Bone marrow (tissue), 2 donors: ENCODE data around the gene USP26.
"Not testable (repeated sequence)": the region's sequence is repeated elsewhere in the genome, so short reads cannot be mapped to it uniquely, and the experiment has no call there.

ENCODE experiments used
- DNase-seq, 2 donors: peaks; one replicate each; lab custom pipeline; 2025; lab: John Stamatoyannopoulos, UW

USP26 gene

GRCh38 chrX:133018229-133018628 lies 78.7 kb downstream of the USP26 start:
- no peak for DNase-seq

GRCh38 chrX:133007458-133007857 lies 89.5 kb downstream of the USP26 start:
- no peak for DNase-seq

- no peak for DNase-seq
Measured at GRCh38 chrX:133005616-133006015, 91.3 kb downstream of the USP26 start.

- peak in 1 of 2 donors; percentile 0 for DNase-seq
Measured at GRCh38 chrX:133005042-133005441, 91.9 kb downstream of the USP26 start.

GRCh38 chrX:132999209-132999608 lies 97.7 kb downstream of the USP26 start:
- DNase-seq = no peak

- no peak for DNase-seq
Measured at GRCh38 chrX:132990835-132991234, 106.1 kb downstream of the USP26 start.

- DNase-seq = no peak
Measured at GRCh38 chrX:132986556-132986955, 110.4 kb downstream of the USP26 start.

GRCh38 chrX:132984058-132984650 lies 112.8 kb downstream of the USP26 start:
- DNase-seq = no peak

GRCh38 chrX:132983496-132983895 lies 113.4 kb downstream of the USP26 start:
- no peak for DNase-seq

GRCh38 chrX:132980035-132980434 lies 116.9 kb downstream of the USP26 start:
- not testable (repeated sequence) for DNase-seq
